ENCODE data around the gene OR8K1. TPM values are rescaled to one million over a fixed set of nuclear protein-coding genes. Genes with fewer than 3 reads are reported as not detected.

Gene OR8K1
- total RNA-seq, 2 donors from 2014 or later, result not detected

DNA sequence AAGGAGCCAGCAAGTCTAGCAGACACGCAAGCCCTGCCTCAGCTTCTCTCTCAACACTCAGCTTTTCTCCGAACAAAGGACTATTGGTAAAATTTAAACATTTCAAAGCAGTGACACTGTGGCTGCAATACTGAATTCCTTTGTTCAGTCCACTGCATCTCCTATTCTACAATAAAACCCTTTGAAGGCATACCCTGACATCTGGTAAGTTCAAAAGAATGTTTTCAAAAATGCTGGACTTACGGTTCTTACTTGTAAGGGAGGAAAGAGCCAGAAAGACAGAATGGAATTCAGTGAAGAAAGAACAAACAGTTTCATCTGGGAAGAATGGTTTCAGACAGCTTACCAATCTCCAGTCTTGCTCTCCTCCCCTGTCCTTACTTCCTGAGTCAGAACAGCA lies 12.7 kb upstream of the OR8K1 start:
- Histone ChIP-seq H3K4me1 (ENCODE audit: control insufficient read depth in 1 of 2, low read depth in 2 of 2) (no peaks in the 10 kb centered on the region), H3K27ac (no peak overlapping the region), H3K36me3 (no peaks in the 10 kb centered on the region), H3K27me3 (replicated peaks; ENCODE audit: insufficient read depth) (no peaks in the 10 kb centered on the region), H3K9me3 (no peaks in the 10 kb centered on the region), H3K4me3 (no peak overlapping the region)
- TF ChIP-seq, protein P1, sequence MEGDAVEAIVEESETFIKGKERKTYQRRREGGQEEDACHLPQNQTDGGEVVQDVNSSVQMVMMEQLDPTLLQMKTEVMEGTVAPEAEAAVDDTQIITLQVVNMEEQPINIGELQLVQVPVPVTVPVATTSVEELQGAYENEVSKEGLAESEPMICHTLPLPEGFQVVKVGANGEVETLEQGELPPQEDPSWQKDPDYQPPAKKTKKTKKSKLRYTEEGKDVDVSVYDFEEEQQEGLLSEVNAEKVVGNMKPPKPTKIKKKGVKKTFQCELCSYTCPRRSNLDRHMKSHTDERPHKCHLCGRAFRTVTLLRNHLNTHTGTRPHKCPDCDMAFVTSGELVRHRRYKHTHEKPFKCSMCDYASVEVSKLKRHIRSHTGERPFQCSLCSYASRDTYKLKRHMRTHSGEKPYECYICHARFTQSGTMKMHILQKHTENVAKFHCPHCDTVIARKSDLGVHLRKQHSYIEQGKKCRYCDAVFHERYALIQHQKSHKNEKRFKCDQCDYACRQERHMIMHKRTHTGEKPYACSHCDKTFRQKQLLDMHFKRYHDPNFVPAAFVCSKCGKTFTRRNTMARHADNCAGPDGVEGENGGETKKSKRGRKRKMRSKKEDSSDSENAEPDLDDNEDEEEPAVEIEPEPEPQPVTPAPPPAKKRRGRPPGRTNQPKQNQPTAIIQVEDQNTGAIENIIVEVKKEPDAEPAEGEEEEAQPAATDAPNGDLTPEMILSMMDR (IDR thresholded peaks at IDR 0.05), result no peak
- DNase-seq (ENCODE audit: low spot score), result no peak
- ATAC-seq (ENCODE audit: insufficient number of reproducible peaks, low FRiP score, low read depth), result no peak

DNA sequence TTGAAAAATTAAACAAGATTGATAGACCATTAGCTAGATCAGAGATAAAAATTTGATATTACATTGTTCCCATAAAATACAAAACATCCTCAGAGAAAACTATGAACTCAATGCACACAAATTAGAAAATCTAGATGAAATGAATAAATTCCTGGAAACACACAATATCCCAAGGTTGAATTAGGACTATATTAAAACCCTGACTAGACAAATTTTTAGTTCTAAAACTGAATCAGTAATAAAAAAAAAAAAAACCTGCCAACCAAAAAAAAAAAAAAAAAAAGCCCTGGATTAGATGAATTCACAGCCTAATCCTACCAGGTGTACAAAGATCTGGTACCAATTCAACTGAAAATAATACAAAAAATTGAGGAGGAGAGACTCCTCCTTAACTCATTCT lies 5.5 kb upstream of the OR8K1 start:
- DNase-seq (ENCODE audit: low spot score) (no peak), ATAC-seq (ENCODE audit: insufficient number of reproducible peaks, low FRiP score, low read depth) (no peak)
- TF ChIP-seq, protein P1 (IDR thresholded peaks at IDR 0.05), result no peak
- H3K27me3 ChIP-seq (replicated peaks; ENCODE audit: insufficient read depth), result no peaks in the 10 kb centered on the region
- no peak overlapping the region for H3K4me3 ChIP-seq
- no peaks in the 10 kb centered on the region for H3K9me3 ChIP-seq
- H3K36me3 ChIP-seq, result no peaks in the 10 kb centered on the region
- no peaks in the 10 kb centered on the region for H3K4me1 ChIP-seq (ENCODE audit: control insufficient read depth in 1 of 2, low read depth in 2 of 2)
- H3K27ac ChIP-seq, result no peak overlapping the region

DNA sequence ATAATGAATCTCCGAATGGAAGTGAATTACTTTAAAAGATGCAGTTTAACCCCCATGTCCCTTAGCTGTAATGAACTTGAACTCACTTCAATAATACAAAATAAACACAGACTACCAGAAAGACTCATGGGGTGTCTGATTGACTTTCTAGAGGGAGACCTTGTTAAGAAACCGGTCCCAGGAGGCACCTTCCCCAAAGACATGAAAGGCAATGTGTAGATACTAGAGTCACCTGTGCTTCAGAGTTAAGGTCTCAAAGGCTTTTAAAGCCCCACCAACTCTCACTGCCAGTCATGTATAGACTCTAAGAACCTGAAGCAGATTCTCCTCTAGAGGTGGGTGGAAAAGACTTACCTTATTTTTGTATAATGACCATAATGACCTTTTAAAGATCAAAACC lies 8.2 kb downstream of the OR8K1 start, which contains the start of gene OR8J1:
Gene OR8J1, plus strand, starts transcription at position 301 of the 400 bp plus-strand sequence. CDS start 5,956 bp downstream, outside the sequence.
- DNase-seq (ENCODE audit: low spot score) (no peak), ATAC-seq (ENCODE audit: insufficient number of reproducible peaks, low FRiP score, low read depth) (no peak)
- TF ChIP-seq, protein P1 (IDR thresholded peaks at IDR 0.05), result no peak
- Histone ChIP-seq H3K4me3 (no peak within 1 kb of the TSS), H3K4me1 (ENCODE audit: control insufficient read depth in 1 of 2, low read depth in 2 of 2) (no peaks in the 10 kb centered on the region), H3K27me3 (replicated peaks; ENCODE audit: insufficient read depth) (no peaks in the 10 kb centered on the region), H3K27ac (no peak within 1 kb of the TSS), H3K9me3 (no peaks in the 10 kb centered on the region), H3K36me3 (no peaks in the 10 kb centered on the region)

DNA sequence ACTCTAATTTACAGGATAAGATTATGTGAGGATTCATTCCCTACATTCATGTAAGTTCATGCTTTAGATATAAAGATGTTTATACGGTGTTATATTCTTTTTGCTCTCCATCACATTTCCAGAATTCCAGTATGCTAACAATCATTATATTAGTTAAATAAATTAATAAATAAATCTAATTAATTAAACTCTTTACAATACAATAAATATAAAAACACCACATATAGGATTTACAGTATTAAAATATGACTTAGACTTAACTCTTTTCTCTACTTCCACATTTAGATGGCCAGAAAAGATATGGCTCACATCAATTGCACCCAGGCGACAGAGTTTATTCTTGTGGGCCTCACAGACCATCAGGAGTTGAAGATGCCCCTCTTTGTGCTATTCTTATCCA lies 29.5 kb downstream of the OR8K1 start, which contains the start of gene OR8U1:
Gene OR8U1, plus strand, starts transcription at position 301 of the 400 bp plus-strand sequence. Its CDS starts 0 bp downstream, at position 301.
- Histone ChIP-seq H3K9me3 (no peaks in the 10 kb centered on the region), H3K27me3 (replicated peaks; ENCODE audit: insufficient read depth) (no peaks in the 10 kb centered on the region), H3K27ac (no peak within 1 kb of the TSS), H3K4me1 (ENCODE audit: control insufficient read depth in 1 of 2, low read depth in 2 of 2) (no peaks in the 10 kb centered on the region), H3K36me3 (no peaks in the 10 kb centered on the region), H3K4me3 (no peak within 1 kb of the TSS)
- DNase-seq (ENCODE audit: low spot score) (no peak), ATAC-seq (ENCODE audit: insufficient number of reproducible peaks, low FRiP score, low read depth) (no peak)
- TF ChIP-seq, protein P1 (IDR thresholded peaks at IDR 0.05), result no peak

DNA sequence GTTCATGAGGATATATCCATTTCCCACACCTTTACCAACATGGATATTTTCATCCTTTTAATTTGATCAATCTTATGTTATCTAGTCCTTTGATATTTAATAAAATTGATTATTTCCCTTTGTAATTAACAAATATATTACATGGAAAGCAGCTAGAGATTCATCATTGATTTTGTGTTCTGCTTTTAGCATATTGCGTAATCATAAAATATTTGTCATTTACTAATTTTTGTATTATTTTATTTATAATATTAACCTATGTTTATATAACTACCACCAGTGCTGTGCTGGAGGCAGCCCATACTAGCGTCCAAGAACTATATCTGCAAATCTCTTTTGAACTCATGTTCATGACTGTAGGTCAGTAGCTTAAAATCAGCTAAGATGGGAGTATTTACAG lies 34.3 kb downstream of the OR8K1 start:
- no peaks in the 10 kb centered on the region for H3K27me3 ChIP-seq (replicated peaks; ENCODE audit: insufficient read depth)
- H3K9me3 ChIP-seq, result no peaks in the 10 kb centered on the region
- TF ChIP-seq, protein P1 (IDR thresholded peaks at IDR 0.05), result no peak
- no peaks in the 10 kb centered on the region for H3K36me3 ChIP-seq
- no peak overlapping the region for H3K27ac ChIP-seq
- H3K4me1 ChIP-seq (ENCODE audit: control insufficient read depth in 1 of 2, low read depth in 2 of 2), result no peaks in the 10 kb centered on the region
- DNase-seq (ENCODE audit: low spot score) (no peak), ATAC-seq (ENCODE audit: insufficient number of reproducible peaks, low FRiP score, low read depth) (no peak)
- no peak overlapping the region for H3K4me3 ChIP-seq

All from thoracic aorta (tissue), 2 donors.